Measurements from ENCODE around the gene MAP3K21. TPM values are rescaled to one million over a fixed set of nuclear protein-coding genes. Genes with fewer than 3 reads are reported as not detected.

Gene MAP3K21
- total RNA-seq, 2 experiments from 2014 or later = 1.3 to 1.5 TPM

DNA sequence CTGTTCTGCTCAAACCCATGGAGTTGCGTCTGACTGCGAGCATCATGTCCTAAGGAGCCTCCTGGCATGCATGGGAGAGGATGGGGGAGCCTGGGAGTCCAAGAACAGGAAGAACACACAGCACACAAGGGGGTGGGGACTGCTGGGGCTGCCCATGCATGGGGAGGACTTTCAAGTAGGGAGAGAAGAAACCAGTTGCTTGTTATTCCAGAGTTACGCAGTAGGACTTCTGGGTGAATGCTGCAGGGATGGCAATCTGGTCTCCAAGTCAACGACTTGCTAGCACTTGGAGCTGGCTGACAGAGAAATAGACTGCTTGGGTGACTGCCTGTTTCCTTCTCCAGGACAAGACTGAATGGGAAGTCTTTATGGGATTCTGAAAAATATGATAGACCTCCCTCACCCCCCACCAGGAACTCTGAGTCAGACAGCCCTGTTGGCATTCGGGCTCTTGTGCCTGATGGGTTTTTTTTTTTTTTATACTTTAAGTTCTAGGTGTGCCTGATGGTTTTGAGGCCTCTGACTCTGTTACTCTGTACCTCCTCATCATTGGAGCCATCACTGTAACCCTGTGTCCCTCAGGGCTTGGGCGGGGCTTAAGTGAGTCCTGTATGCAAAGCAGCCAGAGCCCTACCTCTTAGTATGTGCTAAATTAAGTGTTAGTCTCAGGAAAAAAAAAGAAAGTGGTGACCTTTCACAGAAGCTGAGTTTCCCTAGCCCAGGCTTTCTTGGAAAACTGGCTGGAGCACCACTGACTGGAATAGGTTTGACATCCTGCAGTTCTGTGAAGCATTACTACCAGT, 30.3 kb downstream of the MAP3K21 start:
- Mint-ChIP-seq H3K4me1 (peaks cover 3% of the 10 kb centered on the region), H3K9me3 (no peaks in the 10 kb centered on the region), H3K4me3 (no peak overlapping the region), H3K27me3 (peaks cover 11% of the 10 kb centered on the region), H3K36me3 (no peaks in the 10 kb centered on the region), H3K27ac (no peak overlapping the region)
- ATAC-seq (ENCODE audit: low read depth) = no peak
- POLR2A ChIA-PET = no interaction called here
- DNase-seq = no peak

- H3K27ac Mint-ChIP-seq = no peak overlapping the region
Observed at GRCh38 chr1:233359431-233359830, 31.9 kb downstream of the MAP3K21 start.

GRCh38 chr1:233359905-233360304, 32.4 kb downstream of the MAP3K21 start:
- ATAC-seq (ENCODE audit: low read depth) (no peak), DNase-seq (no peak)
- H3K9me3 Mint-ChIP-seq = no peaks in the 10 kb centered on the region
- no peaks in the 10 kb centered on the region for H3K36me3 Mint-ChIP-seq
- H3K27me3 Mint-ChIP-seq = peaks cover 11% of the 10 kb centered on the region
- H3K4me1 Mint-ChIP-seq = peaks cover 3% of the 10 kb centered on the region
- no peak overlapping the region for H3K27ac Mint-ChIP-seq
- no peak overlapping the region for H3K4me3 Mint-ChIP-seq
- POLR2A ChIA-PET = no interaction called here

More at GRCh38 chr1:233359431-233359830, 31.9 kb downstream of the MAP3K21 start:
- no peaks in the 10 kb centered on the region for H3K9me3 Mint-ChIP-seq
- ATAC-seq (ENCODE audit: low read depth) (no peak), DNase-seq (no peak)
- H3K36me3 Mint-ChIP-seq = no peaks in the 10 kb centered on the region
- peaks cover 3% of the 10 kb centered on the region for H3K4me1 Mint-ChIP-seq
- POLR2A ChIA-PET = no interaction called here
- peaks cover 11% of the 10 kb centered on the region for H3K27me3 Mint-ChIP-seq
- no peak overlapping the region for H3K4me3 Mint-ChIP-seq

GRCh38 chr1:233360525-233361102, 33.1 kb downstream of the MAP3K21 start:
- H3K36me3 Mint-ChIP-seq = no peaks in the 10 kb centered on the region
- H3K4me1 Mint-ChIP-seq = peaks cover 3% of the 10 kb centered on the region
- H3K9me3 Mint-ChIP-seq = no peaks in the 10 kb centered on the region
- no peak overlapping the region for H3K4me3 Mint-ChIP-seq
- no peak for ATAC-seq (ENCODE audit: low read depth)
- POLR2A ChIA-PET = no interaction called here
- no peak overlapping the region for H3K27ac Mint-ChIP-seq
- peaks cover 12% of the 10 kb centered on the region for H3K27me3 Mint-ChIP-seq
- DNase-seq = no peak

DNA sequence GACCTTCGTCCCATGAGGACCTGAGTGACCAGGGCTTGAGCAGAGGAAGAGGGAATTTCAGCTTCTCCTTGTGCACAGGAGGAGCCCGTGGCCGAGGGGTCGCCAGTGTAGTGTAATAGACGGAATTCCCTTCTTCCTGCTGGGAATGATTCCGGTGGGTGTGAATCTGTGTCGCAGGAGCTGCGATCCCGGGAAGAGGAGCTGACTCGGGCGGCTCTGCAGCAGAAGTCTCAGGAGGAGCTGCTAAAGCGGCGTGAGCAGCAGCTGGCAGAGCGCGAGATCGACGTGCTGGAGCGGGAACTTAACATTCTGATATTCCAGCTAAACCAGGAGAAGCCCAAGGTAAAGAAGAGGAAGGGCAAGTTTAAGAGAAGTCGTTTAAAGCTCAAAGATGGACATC, 34.4 kb downstream of the MAP3K21 start:
- peaks cover 2% of the 10 kb centered on the region for H3K4me1 Mint-ChIP-seq
- H3K27ac Mint-ChIP-seq = no peak overlapping the region
- ATAC-seq (ENCODE audit: low read depth) (no peak), DNase-seq (no peak)
- no peaks in the 10 kb centered on the region for H3K36me3 Mint-ChIP-seq
- H3K4me3 Mint-ChIP-seq = no peak overlapping the region
- no peaks in the 10 kb centered on the region for H3K9me3 Mint-ChIP-seq
- peaks cover 17% of the 10 kb centered on the region for H3K27me3 Mint-ChIP-seq
- POLR2A ChIA-PET = no interaction called here

GRCh38 chr1:233362743-233363142, 35.2 kb downstream of the MAP3K21 start:
- ATAC-seq (ENCODE audit: low read depth) (no peak), DNase-seq (no peak)
- Mint-ChIP-seq H3K27me3 (peaks cover 20% of the 10 kb centered on the region), H3K4me1 (no peaks in the 10 kb centered on the region), H3K9me3 (no peaks in the 10 kb centered on the region), H3K27ac (no peak overlapping the region), H3K36me3 (no peaks in the 10 kb centered on the region), H3K4me3 (no peak overlapping the region)
- POLR2A ChIA-PET = no interaction called here

GRCh38 chr1:233364026-233364425, 36.5 kb downstream of the MAP3K21 start:
- POLR2A ChIA-PET = no interaction called here
- Mint-ChIP-seq H3K27me3 (peaks cover 20% of the 10 kb centered on the region), H3K4me1 (no peaks in the 10 kb centered on the region), H3K9me3 (no peaks in the 10 kb centered on the region), H3K36me3 (no peaks in the 10 kb centered on the region), H3K27ac (no peak overlapping the region), H3K4me3 (no peak overlapping the region)
- ATAC-seq (ENCODE audit: low read depth) (no peak), DNase-seq (no peak)

DNA sequence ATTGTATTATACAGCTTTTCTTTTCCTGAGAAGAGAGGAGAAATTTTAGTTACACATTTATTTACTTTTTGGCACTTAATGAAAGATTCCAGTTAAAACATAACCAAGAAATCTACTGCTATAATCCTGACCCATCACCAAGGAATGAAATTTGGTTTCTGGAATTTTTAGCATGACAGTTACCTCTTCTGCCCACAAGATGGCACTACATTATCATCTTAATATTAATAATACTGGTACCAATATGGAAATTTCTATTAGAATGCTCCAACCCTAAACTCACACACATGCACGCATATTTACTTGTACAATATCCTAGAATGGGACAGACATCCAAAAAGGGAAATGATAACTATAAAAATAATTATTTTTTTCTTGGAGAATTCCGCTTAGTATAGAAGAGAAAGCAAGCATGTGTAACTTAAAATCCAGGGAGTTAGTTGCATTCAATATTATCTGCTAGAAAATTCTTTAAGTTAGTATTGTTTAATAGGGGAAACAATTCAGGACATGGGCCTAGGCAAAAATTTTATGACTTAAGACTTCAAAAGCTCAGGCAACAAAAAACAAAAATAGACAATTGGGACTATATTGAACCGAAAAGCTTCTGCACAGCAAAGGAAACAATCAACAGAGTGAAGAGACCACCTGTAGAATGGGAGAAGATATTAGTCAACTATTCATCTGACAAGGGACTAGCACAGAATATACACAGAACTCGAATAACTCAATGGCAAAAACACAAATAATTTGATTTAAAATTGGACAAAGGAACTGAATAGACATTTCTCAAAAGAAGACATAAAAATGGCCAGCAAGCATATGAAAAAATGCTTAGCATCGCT, 37.4 kb downstream of the MAP3K21 start:
- ATAC-seq (ENCODE audit: low read depth) = no peak
- POLR2A ChIA-PET = no interaction called here
- Mint-ChIP-seq H3K9me3 (no peaks in the 10 kb centered on the region), H3K4me1 (no peaks in the 10 kb centered on the region), H3K27me3 (peaks cover 20% of the 10 kb centered on the region), H3K27ac (no peak overlapping the region), H3K4me3 (no peak overlapping the region), H3K36me3 (no peaks in the 10 kb centered on the region)
- DNase-seq = no peak

- DNase-seq (no peak), ATAC-seq (ENCODE audit: low read depth) (no peak)
- no peaks in the 10 kb centered on the region for H3K36me3 Mint-ChIP-seq
- H3K27me3 Mint-ChIP-seq = peaks cover 23% of the 10 kb centered on the region
- H3K27ac Mint-ChIP-seq = no peak overlapping the region
- H3K4me1 Mint-ChIP-seq = no peaks in the 10 kb centered on the region
- H3K9me3 Mint-ChIP-seq = no peaks in the 10 kb centered on the region
- H3K4me3 Mint-ChIP-seq = no peak overlapping the region
- POLR2A ChIA-PET = no interaction called here
Observed at GRCh38 chr1:233366575-233366974, 39.1 kb downstream of the MAP3K21 start.

GRCh38 chr1:233367057-233367803, 39.7 kb downstream of the MAP3K21 start:
- Mint-ChIP-seq H3K4me1 (no peaks in the 10 kb centered on the region), H3K36me3 (no peaks in the 10 kb centered on the region), H3K9me3 (no peaks in the 10 kb centered on the region), H3K27me3 (peaks cover 17% of the 10 kb centered on the region), H3K4me3 (no peak overlapping the region), H3K27ac (no peak overlapping the region)
- ATAC-seq (ENCODE audit: low read depth) = no peak
- POLR2A ChIA-PET = no interaction called here
- DNase-seq = no peak

DNA sequence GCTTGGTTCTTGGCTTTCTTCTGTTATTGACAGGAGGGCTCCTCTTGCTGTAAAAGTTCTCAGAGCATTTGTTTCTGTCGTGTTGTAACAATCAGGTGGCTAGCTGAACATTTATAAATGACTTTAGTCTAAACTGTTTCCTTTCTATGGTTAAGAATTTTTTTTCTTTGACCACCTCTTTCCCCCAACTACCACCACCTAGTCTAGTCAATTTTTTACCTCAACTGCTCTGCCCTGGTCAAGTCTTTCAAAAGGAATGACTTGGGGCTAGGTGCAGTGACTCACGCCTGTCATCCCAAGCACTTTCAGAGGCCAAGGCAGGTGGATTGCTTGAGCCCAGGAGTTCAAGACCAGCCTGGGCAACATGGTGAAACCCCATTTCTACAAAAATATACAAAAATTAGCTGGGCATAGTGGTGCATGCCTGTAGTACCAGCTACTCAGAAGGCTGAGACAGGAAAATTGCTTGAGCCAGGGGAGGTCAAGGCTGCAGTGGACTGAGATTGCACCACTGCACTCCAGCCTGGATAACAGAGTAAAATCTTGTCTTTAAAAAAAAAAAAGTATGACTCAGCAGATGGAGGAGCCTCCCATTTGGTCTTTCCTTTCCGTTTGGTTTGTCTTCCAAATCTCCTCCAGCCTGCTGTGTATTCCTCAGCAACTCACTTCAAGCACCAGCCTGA, 40.7 kb downstream of the MAP3K21 start:
- no peak overlapping the region for H3K27ac Mint-ChIP-seq
- no peak overlapping the region for H3K4me3 Mint-ChIP-seq
- POLR2A ChIA-PET = no interaction called here
- no peaks in the 10 kb centered on the region for H3K36me3 Mint-ChIP-seq
- DNase-seq (no peak), ATAC-seq (ENCODE audit: low read depth) (no peak)
- H3K9me3 Mint-ChIP-seq = no peaks in the 10 kb centered on the region
- H3K27me3 Mint-ChIP-seq = peaks cover 17% of the 10 kb centered on the region
- no peaks in the 10 kb centered on the region for H3K4me1 Mint-ChIP-seq

- Mint-ChIP-seq H3K4me3 (no peak overlapping the region), H3K27ac (no peak overlapping the region), H3K36me3 (no peaks in the 10 kb centered on the region), H3K9me3 (no peaks in the 10 kb centered on the region), H3K4me1 (peaks cover 2% of the 10 kb centered on the region), H3K27me3 (peaks cover 17% of the 10 kb centered on the region)
- ATAC-seq (ENCODE audit: low read depth) (no peak), DNase-seq (no peak)
- POLR2A ChIA-PET = no interaction called here
Observed at GRCh38 chr1:233368789-233369130, 41.2 kb downstream of the MAP3K21 start.

Data from activated naive CD8-positive, alpha-beta T cell treated with anti-CD3 and anti-CD28 coated beads, Interleukin-2, amount 10 ng/mL, durations not matched to agents 7 days and 5 days (primary cell).